ENCODE data around the gene FHOD3. TPM values are rescaled to one million over a fixed set of nuclear protein-coding genes. Genes with fewer than 3 reads are reported as not detected.

Gene FHOD3
- total RNA-seq, 2 donors from 2014 or later, result 66.0 to 114 TPM

- Histone ChIP-seq H3K27me3 (no peaks in the 10 kb centered on the region), H3K4me3 (no peak overlapping the region), H3K9me3 (no peaks in the 10 kb centered on the region), H3K4me1 (peaks cover 0 to 5% of the 10 kb centered on the region in 2 donors), H3K27ac (no peak overlapping the region), H3K36me3 (no peaks in the 10 kb centered on the region)
- no peak for DNase-seq (ENCODE audit: low spot score)
- no peak for TF ChIP-seq CTCF (IDR thresholded peaks at IDR 0.05)
These were observed 230.4 kb downstream of the FHOD3 start for GRCh38 chr18:36527740-36528455.

GRCh38 chr18:36529747-36530146 lies 232.2 kb downstream of the FHOD3 start:
- no peaks in the 10 kb centered on the region for H3K36me3 ChIP-seq
- DNase-seq (ENCODE audit: low spot score), result no peak
- no peak overlapping the region for H3K27ac ChIP-seq
- H3K4me3 ChIP-seq, result no peak overlapping the region
- no peaks in the 10 kb centered on the region for H3K27me3 ChIP-seq
- TF ChIP-seq CTCF (IDR thresholded peaks at IDR 0.05), result no peak
- no peaks in the 10 kb centered on the region for H3K9me3 ChIP-seq
- no peaks in the 10 kb centered on the region for H3K4me1 ChIP-seq

GRCh38 chr18:36530676-36531405 lies 233.3 kb downstream of the FHOD3 start:
- Histone ChIP-seq H3K9me3 (no peaks in the 10 kb centered on the region), H3K4me3 (no peak overlapping the region), H3K27ac (no peak overlapping the region), H3K36me3 (no peaks in the 10 kb centered on the region), H3K27me3 (no peaks in the 10 kb centered on the region), H3K4me1 (no peaks in the 10 kb centered on the region)
- no peak for DNase-seq (ENCODE audit: low spot score)
- no peak for TF ChIP-seq CTCF (IDR thresholded peaks at IDR 0.05)

GRCh38 chr18:36531636-36532035 lies 234.1 kb downstream of the FHOD3 start:
- no peaks in the 10 kb centered on the region for H3K27me3 ChIP-seq
- TF ChIP-seq CTCF (IDR thresholded peaks at IDR 0.05), result no peak
- H3K4me1 ChIP-seq, result no peaks in the 10 kb centered on the region
- DNase-seq (ENCODE audit: low spot score), result no peak
- no peak overlapping the region for H3K27ac ChIP-seq
- no peaks in the 10 kb centered on the region for H3K9me3 ChIP-seq
- H3K4me3 ChIP-seq, result no peak overlapping the region
- H3K36me3 ChIP-seq, result no peaks in the 10 kb centered on the region

GRCh38 chr18:36532394-36532793 lies 234.9 kb downstream of the FHOD3 start:
- Histone ChIP-seq H3K27me3 (no peaks in the 10 kb centered on the region), H3K9me3 (no peaks in the 10 kb centered on the region), H3K36me3 (no peaks in the 10 kb centered on the region), H3K4me1 (no peaks in the 10 kb centered on the region), H3K27ac (no peak overlapping the region), H3K4me3 (no peak overlapping the region)
- no peak for TF ChIP-seq CTCF (IDR thresholded peaks at IDR 0.05)
- DNase-seq (ENCODE audit: low spot score), result no peak

Measured in right atrium auricular region (tissue), 2 donors.